Nephron (organoid): ENCODE measurements around the gene ZNF341.

Experiments
- H3K27ac Mint-ChIP-seq, 3 experiments: 2 replicates each; pipeline ENCODE4 v1.8.0; 2020; ENCODE audit warnings: mixed read lengths in 3 of 3, mild to moderate bottlenecking in 2 of 3, moderate library complexity in 1 of 3
- H3K27me3 Mint-ChIP-seq: 2 replicates; pipeline ENCODE4 v1.8.0; 2021; ENCODE audit warnings: low read depth, mild to moderate bottlenecking, moderate library complexity, mixed read lengths
- H3K36me3 Mint-ChIP-seq: 2 replicates; pipeline ENCODE4 v1.8.0; 2020; ENCODE audit warnings: low read depth, mixed read lengths
- H3K4me1 Mint-ChIP-seq: 2 replicates; pipeline ENCODE4 v1.8.0; 2020; ENCODE audit warnings: mixed read lengths
- H3K4me3 Mint-ChIP-seq, 3 experiments: 2 replicates each; pipeline ENCODE4 v1.8.0; 2020; ENCODE audit warnings: mild to moderate bottlenecking in 3 of 3, mixed read lengths in 3 of 3, moderate library complexity in 2 of 3
- H3K9me3 Mint-ChIP-seq: 2 replicates; pipeline ENCODE4 v1.8.0; 2020; ENCODE audit warnings: mixed read lengths
- CTCF ChIP-seq, 3 experiments: fragments of 200-600 bp; sonication (generic); IDR thresholded peaks; one replicate each; pipeline ENCODE4 v1.5.0; 2021; ENCODE audit warnings: antibody characterized with exemption in 3 of 3; ENCODE audit not compliant: unreplicated experiment in 3 of 3

ZNF341 gene

DNA sequence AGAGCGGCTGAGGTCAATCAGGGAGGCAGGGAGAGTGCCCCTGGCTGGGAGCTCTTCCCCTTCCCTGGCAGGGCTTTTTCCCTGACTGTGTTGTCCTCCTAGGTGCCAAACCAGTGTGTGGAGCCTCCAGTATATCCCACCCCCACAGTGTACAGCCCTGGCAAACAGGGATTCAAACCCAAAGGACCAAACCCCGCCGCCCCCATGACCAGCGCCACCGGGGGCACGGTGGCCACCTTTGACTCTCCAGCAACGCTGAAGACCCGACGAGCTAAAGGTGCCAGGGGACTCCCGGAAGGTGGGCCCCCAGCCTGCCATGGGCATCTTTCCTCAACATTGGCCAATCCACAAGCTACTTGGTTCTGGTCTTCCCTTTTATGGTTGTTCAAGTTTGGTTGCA is 25.2 kb downstream of the ZNF341 start:
- no peaks in the 10 kb centered on the region for H3K27me3 Mint-ChIP-seq
- H3K36me3 Mint-ChIP-seq = peaks cover 31% of the 10 kb centered on the region
- no peak overlapping the region for H3K4me3 Mint-ChIP-seq
- H3K4me1 Mint-ChIP-seq = no peaks in the 10 kb centered on the region
- TF ChIP-seq CTCF (IDR thresholded peaks at IDR 0.05; ENCODE audit: unreplicated experiment in 3 of 3) = no peak
- H3K9me3 Mint-ChIP-seq = peaks cover 5% of the 10 kb centered on the region
- no peak overlapping the region for H3K27ac Mint-ChIP-seq

DNA sequence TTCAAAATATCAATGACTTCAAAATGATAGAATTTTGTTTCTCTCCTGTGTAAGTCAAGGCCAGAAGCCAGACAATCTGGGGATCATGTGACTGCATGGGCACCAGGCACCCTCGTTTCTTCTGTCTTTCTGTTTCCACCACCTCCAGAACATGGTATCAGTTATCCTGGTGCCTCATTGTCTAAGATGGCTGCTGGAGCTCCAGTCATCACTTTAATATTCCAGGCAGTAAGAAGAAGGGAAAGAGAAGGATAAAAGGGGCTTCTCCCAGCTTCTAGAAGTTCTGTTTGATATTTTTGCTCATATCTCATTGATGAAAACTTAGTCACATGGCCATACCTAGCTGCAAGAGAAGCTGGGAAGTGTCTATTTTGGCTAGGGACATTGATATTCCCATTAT is 25.7 kb downstream of the ZNF341 start:
- Mint-ChIP-seq H3K27ac (no peak overlapping the region), H3K4me3 (no peak overlapping the region), H3K9me3 (peaks cover 5% of the 10 kb centered on the region), H3K36me3 (peaks cover 33% of the 10 kb centered on the region), H3K27me3 (no peaks in the 10 kb centered on the region), H3K4me1 (no peaks in the 10 kb centered on the region)
- no peak for TF ChIP-seq CTCF (IDR thresholded peaks at IDR 0.05; ENCODE audit: unreplicated experiment in 3 of 3)

GRCh38 chr20:33761698-33762250 is 30.0 kb downstream of the ZNF341 start:
- H3K36me3 Mint-ChIP-seq = peaks cover 27% of the 10 kb centered on the region
- H3K27me3 Mint-ChIP-seq = no peaks in the 10 kb centered on the region
- H3K4me1 Mint-ChIP-seq = no peaks in the 10 kb centered on the region
- no peak overlapping the region for H3K4me3 Mint-ChIP-seq
- H3K9me3 Mint-ChIP-seq = peaks cover 5% of the 10 kb centered on the region
- H3K27ac Mint-ChIP-seq = no peak overlapping the region
- TF ChIP-seq CTCF (IDR thresholded peaks at IDR 0.05; ENCODE audit: unreplicated experiment in 3 of 3) = no peak

DNA sequence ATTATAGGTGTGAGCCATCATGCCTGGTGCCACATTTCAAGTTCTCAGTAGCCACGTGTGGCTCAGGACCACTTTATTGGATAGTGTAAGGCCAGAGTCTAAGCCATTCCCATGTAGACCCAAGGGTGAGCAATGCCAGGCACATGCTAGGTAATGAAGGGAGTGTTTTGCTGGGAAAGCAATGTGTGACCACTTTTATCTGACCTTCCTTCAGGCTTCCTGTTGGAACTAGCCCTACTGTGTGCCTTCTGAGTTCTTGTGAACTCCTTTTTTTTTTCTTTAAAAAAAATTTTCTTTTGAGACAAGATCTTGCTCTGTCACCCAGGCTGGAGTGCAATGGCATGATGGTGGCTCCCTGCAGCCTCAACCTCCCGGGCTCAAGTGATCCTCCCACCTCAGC is 33.3 kb downstream of the ZNF341 start:
- no peaks in the 10 kb centered on the region for H3K4me1 Mint-ChIP-seq
- no peak overlapping the region for H3K4me3 Mint-ChIP-seq
- no peaks in the 10 kb centered on the region for H3K27me3 Mint-ChIP-seq
- peaks cover 8% of the 10 kb centered on the region for H3K36me3 Mint-ChIP-seq
- no peak overlapping the region for H3K27ac Mint-ChIP-seq
- no peak for TF ChIP-seq CTCF (IDR thresholded peaks at IDR 0.05; ENCODE audit: unreplicated experiment in 3 of 3)
- no peaks in the 10 kb centered on the region for H3K9me3 Mint-ChIP-seq

DNA sequence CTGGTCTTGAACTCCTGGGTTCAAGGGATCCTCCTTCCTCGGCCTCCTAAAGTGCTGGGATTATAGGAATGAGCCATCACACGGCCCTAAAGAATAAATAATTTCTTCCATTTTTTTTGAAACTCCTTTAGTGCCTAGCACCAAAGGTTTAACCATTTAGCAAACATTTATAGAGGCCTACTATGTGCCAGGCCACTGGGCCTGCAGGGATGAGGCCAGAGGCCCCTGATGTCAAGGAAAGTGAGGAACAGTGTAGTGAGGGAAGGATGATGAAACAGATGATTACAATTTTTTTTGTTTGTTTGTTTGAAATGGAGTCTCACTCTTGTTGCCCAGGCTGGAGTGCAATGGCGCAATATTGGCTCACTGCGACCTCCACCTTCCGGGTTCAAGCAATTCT is 33.8 kb downstream of the ZNF341 start:
- no peak overlapping the region for H3K4me3 Mint-ChIP-seq
- no peaks in the 10 kb centered on the region for H3K9me3 Mint-ChIP-seq
- H3K36me3 Mint-ChIP-seq = peaks cover 8% of the 10 kb centered on the region
- H3K27ac Mint-ChIP-seq = no peak overlapping the region
- no peak for TF ChIP-seq CTCF (IDR thresholded peaks at IDR 0.05; ENCODE audit: unreplicated experiment in 3 of 3)
- no peaks in the 10 kb centered on the region for H3K27me3 Mint-ChIP-seq
- H3K4me1 Mint-ChIP-seq = no peaks in the 10 kb centered on the region

- Mint-ChIP-seq H3K9me3 (no peaks in the 10 kb centered on the region), H3K27me3 (no peaks in the 10 kb centered on the region)
These were observed 34.9 kb downstream of the ZNF341 start for GRCh38 chr20:33766686-33767085.

More at GRCh38 chr20:33766686-33767085, 34.9 kb downstream of the ZNF341 start:
- no peak overlapping the region for H3K4me3 Mint-ChIP-seq
- no peak overlapping the region for H3K27ac Mint-ChIP-seq
- no peak for TF ChIP-seq CTCF (IDR thresholded peaks at IDR 0.05; ENCODE audit: unreplicated experiment in 3 of 3)
- H3K36me3 Mint-ChIP-seq = peaks cover 8% of the 10 kb centered on the region
- H3K4me1 Mint-ChIP-seq = no peaks in the 10 kb centered on the region
